PC-9 (cell line): Measurements from ENCODE around the gene MSANTD7. TPM values are rescaled to one million over a fixed set of nuclear protein-coding genes. Genes with fewer than 3 reads are reported as not detected.

Source experiments
- BruUV-seq: library from RNA; stranded (reverse); fragments of 400-500 nt; replicated peaks from 2 replicates; lab custom pipeline; 2021; lab: Mats Ljungman, UMichigan
- CTCF ChIA-PET: fragments of 300-600 bp; sonication (Branson Sonifier 250); formaldehyde crosslinking; loops from one replicate; lab custom pipeline; 2022; ENCODE audit warnings: antibody characterized with exemption; lab: Charles Lee
- POLR2A ChIA-PET: fragments of 300-600 bp; sonication (Branson Sonifier 250); formaldehyde crosslinking; loops from one replicate; lab custom pipeline; 2022; ENCODE audit warnings: antibody characterized with exemption; ENCODE audit not compliant: unreplicated experiment; lab: Charles Lee
- DNase-seq, 2 experiments: peaks; one replicate each; pipeline versions ENCODE4 v3.0.0 to v3.0.0-alpha.2; 2015 to 2022; ENCODE audit warnings: mixed read lengths in 1 of 2
- H2AFZ ChIP-seq: fragments of 200-600 bp; sonication (generic); 2 replicates; pipeline ENCODE4 v1.8.1; 2017; ENCODE audit warnings: antibody characterized with exemption
- H3F3A ChIP-seq: fragments of 200-600 bp; sonication (generic); 2 replicates; pipeline ENCODE4 v1.8.1; 2017; ENCODE audit warnings: antibody characterized with exemption, mild to moderate bottlenecking, low read depth; ENCODE audit not compliant: insufficient read depth
- H3K27ac ChIP-seq: fragments of 200-600 bp; sonication (generic); 2 replicates; pipeline ENCODE4 v1.6.1; 2016; ENCODE audit warnings: mixed run types
- H3K27me3 ChIP-seq: fragments of 200-600 bp; sonication (generic); 2 replicates; pipeline ENCODE4 v1.6.1; 2016; ENCODE audit warnings: low read depth, mixed run types; ENCODE audit not compliant: insufficient read depth
- H3K36me3 ChIP-seq: fragments of 200-600 bp; sonication (generic); 2 replicates; pipeline ENCODE4 v1.6.1; 2016; ENCODE audit warnings: low read depth, mixed run types
- H3K4me1 ChIP-seq: fragments of 200-600 bp; sonication (generic); replicated peaks from 2 replicates; pipeline ENCODE4 v1.6.1; 2016; ENCODE audit warnings: mixed run types; ENCODE audit not compliant: insufficient read depth
- H3K4me2 ChIP-seq: fragments of 200-600 bp; sonication (generic); 2 replicates; pipeline ENCODE4 v1.6.1; 2017; ENCODE audit warnings: mixed run types
- H3K4me3 ChIP-seq: fragments of 200-600 bp; sonication (generic); 2 replicates; pipeline ENCODE4 v1.6.1; 2016; ENCODE audit warnings: mixed run types
- H3K79me2 ChIP-seq: fragments of 200-600 bp; sonication (generic); 2 replicates; pipeline ENCODE4 v1.6.1; 2017; ENCODE audit warnings: low read depth, mixed run types
- H3K9me2 ChIP-seq: fragments of 200-600 bp; sonication (generic); 2 replicates; pipeline ENCODE4 v1.8.1; 2017; ENCODE audit warnings: mild to moderate bottlenecking; ENCODE audit not compliant: insufficient read depth
- H3K9me3 ChIP-seq: fragments of 200-600 bp; sonication (generic); 2 replicates; pipeline ENCODE4 v1.8.1; 2016; ENCODE audit warnings: low read depth; ENCODE audit not compliant: insufficient read depth
- H4K20me1 ChIP-seq: fragments of 200-600 bp; sonication (generic); 2 replicates; pipeline ENCODE4 v1.8.1; 2017; ENCODE audit not compliant: insufficient read depth
- EZH2 ChIP-seq: fragments of 200-600 bp; sonication (generic); IDR thresholded peaks from 2 replicates; pipeline ENCODE4 v1.8.0; 2017; ENCODE audit warnings: antibody characterized with exemption, low read depth
- intact Hi-C: fragments of 100-400 bp; cut with micrococcal nuclease; formaldehyde crosslinking; loops from one replicate; pipeline ENCODE4 v1.10.0; 2022; ENCODE audit not compliant: unreplicated experiment
- total RNA-seq: library from RNA; stranded (reverse); gene quantifications from 2 replicates; pipeline ENCODE4 v1.2.3, GENCODE V29; 2021
- TF ChIP-seq, protein P1 (sequence below): fragments of 200-600 bp; sonication (generic); conservative IDR thresholded peaks from 2 replicates; pipeline ENCODE4 v1.6.1; 2017; ENCODE audit warnings: mixed run types, antibody characterized with exemption, mild to moderate bottlenecking, moderate library complexity

MSANTD7 gene
- total RNA-seq, 1 experiment from 2014 or later, result 11.6 TPM

- no peaks in the 10 kb centered on the region for H3K36me3 ChIP-seq
- H3K9me2 ChIP-seq, result no peaks in the 10 kb centered on the region
- peak within 1 kb of the TSS; percentile 85 for H2AFZ ChIP-seq
- H3F3A ChIP-seq, result peaks cover 10% of the 10 kb centered on the region; the same call in 1 of the 2 replicates
- peaks cover 24% of the 10 kb centered on the region for H3K4me1 ChIP-seq
- peak within 1 kb of the TSS; percentile 95 for H3K4me2 ChIP-seq
- DNase-seq, result peak; percentile 76 to 96
- intact Hi-C loops, result loop anchor here (1.0 to 5.0 kb wide), 5 partner anchors 39 to 290 kb away; partner anchors contain the start of genes DCLRE1C and NMT2
- ChIA-PET CTCF (no interaction called here), POLR2A (interaction anchor here (0.6 to 0.7 kb wide), 3 partner anchors 12 to 112 kb away, joined by 3 to 6 read pairs (median 4); no protein-coding TSS in a partner anchor)
- TF ChIP-seq EZH2, result no peak
- TF ChIP-seq, protein P1, sequence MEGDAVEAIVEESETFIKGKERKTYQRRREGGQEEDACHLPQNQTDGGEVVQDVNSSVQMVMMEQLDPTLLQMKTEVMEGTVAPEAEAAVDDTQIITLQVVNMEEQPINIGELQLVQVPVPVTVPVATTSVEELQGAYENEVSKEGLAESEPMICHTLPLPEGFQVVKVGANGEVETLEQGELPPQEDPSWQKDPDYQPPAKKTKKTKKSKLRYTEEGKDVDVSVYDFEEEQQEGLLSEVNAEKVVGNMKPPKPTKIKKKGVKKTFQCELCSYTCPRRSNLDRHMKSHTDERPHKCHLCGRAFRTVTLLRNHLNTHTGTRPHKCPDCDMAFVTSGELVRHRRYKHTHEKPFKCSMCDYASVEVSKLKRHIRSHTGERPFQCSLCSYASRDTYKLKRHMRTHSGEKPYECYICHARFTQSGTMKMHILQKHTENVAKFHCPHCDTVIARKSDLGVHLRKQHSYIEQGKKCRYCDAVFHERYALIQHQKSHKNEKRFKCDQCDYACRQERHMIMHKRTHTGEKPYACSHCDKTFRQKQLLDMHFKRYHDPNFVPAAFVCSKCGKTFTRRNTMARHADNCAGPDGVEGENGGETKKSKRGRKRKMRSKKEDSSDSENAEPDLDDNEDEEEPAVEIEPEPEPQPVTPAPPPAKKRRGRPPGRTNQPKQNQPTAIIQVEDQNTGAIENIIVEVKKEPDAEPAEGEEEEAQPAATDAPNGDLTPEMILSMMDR, result no peak
- no TSS peak for BruUV-seq
- peaks cover 67% of the 10 kb centered on the region for H3K79me2 ChIP-seq
- H4K20me1 ChIP-seq, result no peaks in the 10 kb centered on the region; the same call in 1 of the 2 replicates
- H3K27ac ChIP-seq, result peak within 1 kb of the TSS; percentile 79
- H3K9me3 ChIP-seq, result no peaks in the 10 kb centered on the region
- peak within 1 kb of the TSS; percentile 67 for H3K4me3 ChIP-seq
- no peaks in the 10 kb centered on the region for H3K27me3 ChIP-seq
These were observed 40.4 kb downstream of the MSANTD7 start, which contains the start of gene SUV39H2 for GRCh38 chr10:14878266-14879123. Gene SUV39H2, plus strand, starts transcription at chr10:14878866. Its CDS starts 23 bp downstream, at chr10:14878889.

DNA sequence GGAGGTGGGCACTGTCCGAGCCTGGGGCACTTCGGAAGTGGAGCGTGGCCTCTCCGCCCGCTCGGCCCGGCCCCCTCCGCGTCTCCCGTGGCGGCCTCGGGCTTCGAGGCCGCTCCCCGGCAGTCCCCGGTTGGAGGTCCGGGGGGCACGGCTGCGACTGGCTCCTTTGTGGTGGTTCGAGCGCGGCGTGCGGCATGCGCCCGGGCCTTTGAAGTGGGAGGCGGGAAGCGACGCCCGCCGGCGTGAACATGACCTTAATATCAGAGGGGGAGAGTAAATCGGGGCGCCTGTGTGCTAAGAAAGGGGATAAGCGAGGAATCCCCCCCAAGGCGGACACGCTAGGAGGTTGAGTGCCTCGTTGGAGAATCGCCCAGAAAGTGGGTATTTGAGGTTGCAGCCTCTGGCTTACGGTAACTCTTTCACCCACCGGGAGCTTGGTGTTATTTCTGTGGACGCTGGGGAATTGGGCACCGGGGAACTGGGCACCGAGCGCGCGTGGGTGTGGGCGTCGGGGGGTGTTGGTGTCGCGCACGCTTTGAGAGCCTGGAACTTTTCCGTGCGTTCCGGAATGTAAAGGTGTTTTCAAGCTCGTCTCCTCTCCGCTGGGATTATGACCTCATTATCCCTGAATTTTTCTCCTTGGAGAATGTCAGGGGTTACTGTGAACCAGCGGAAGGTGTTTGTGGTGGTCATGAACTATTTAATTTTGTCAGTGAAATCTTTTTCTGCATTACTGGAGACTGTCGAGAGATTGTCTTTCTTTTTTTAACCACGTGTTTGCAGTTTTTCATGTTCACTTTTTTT lies 41.2 kb downstream of the MSANTD7 start:
- Histone ChIP-seq H3K27ac (peak overlapping the region; percentile 26; the same call in 1 of the 2 replicates), H2AFZ (peak overlapping the region; percentile 85), H3K4me2 (peak overlapping the region; percentile 95), H3K9me2 (no peaks in the 10 kb centered on the region), H3K9me3 (no peaks in the 10 kb centered on the region), H3K36me3 (no peaks in the 10 kb centered on the region), H3K4me3 (peak overlapping the region; percentile 67), H4K20me1 (no peaks in the 10 kb centered on the region; the same call in 1 of the 2 replicates), H3K27me3 (no peaks in the 10 kb centered on the region), H3K79me2 (peaks cover 75% of the 10 kb centered on the region), H3K4me1 (peaks cover 24% of the 10 kb centered on the region), H3F3A (peaks cover 10% of the 10 kb centered on the region; the same call in 1 of the 2 replicates)
- ChIA-PET POLR2A (interaction anchor here (0.6 kb wide), 1 partner anchor 82 kb away, joined by 8 read pairs; no protein-coding TSS in a partner anchor), CTCF (interaction anchor here (0.6 kb wide), 1 partner anchor 58 kb away, joined by 4 read pairs; no protein-coding TSS in a partner anchor)
- no peak for DNase-seq
- no peak for TF ChIP-seq EZH2
- TF ChIP-seq, protein P1, result no peak
- intact Hi-C loops, result loop anchor here (2.0 to 5.0 kb wide), 3 partner anchors 73 to 289 kb away; partner anchors contain the start of genes DCLRE1C and NMT2
- no TSS peak for BruUV-seq

DNA sequence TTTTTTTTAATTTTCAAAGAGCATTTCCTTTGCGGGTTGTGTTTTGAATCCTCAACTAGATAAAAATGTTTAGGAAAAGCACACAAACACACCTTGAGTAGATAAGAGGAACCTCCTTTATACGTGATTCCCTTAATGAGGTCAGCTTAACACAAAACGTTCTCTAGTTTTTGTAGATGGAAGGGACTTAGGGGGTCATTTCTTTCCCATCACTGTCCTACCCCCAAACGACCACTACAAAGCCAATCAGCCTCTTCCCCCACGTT lies 41.8 kb downstream of the MSANTD7 start:
- Histone ChIP-seq H3K27ac (peak overlapping the region; percentile 26; the same call in 1 of the 2 replicates), H3K4me3 (peak overlapping the region; percentile 67), H2AFZ (peak overlapping the region; percentile 85), H3K27me3 (no peaks in the 10 kb centered on the region), H3K4me1 (peaks cover 24% of the 10 kb centered on the region), H3K9me2 (no peaks in the 10 kb centered on the region), H4K20me1 (no peaks in the 10 kb centered on the region; the same call in 1 of the 2 replicates), H3F3A (peaks cover 10% of the 10 kb centered on the region; the same call in 1 of the 2 replicates), H3K9me3 (no peaks in the 10 kb centered on the region), H3K4me2 (peak overlapping the region; percentile 95), H3K79me2 (peaks cover 81% of the 10 kb centered on the region), H3K36me3 (no peaks in the 10 kb centered on the region)
- no TSS peak for BruUV-seq
- TF ChIP-seq, protein P1, result no peak
- no peak for TF ChIP-seq EZH2
- intact Hi-C loops, result loop anchor here (2.0 to 5.0 kb wide), 3 partner anchors 72 to 289 kb away; partner anchors contain the start of genes DCLRE1C and NMT2
- DNase-seq, result no peak
- ChIA-PET POLR2A (interaction anchor here (0.6 kb wide), 2 partner anchors 82 to 290 kb away, joined by 5 to 8 read pairs; no protein-coding TSS in a partner anchor), CTCF (interaction anchor here (0.6 kb wide), 1 partner anchor 57 kb away, joined by 4 read pairs; no protein-coding TSS in a partner anchor)
